GM18951 (cell line): Measurements from ENCODE around the gene CPSF6.
"Not testable (repeated sequence)": the region's sequence is repeated elsewhere in the genome, so short reads cannot be mapped to it uniquely, and the experiment has no call there.

ENCODE experiments used
- POLR2A ChIP-seq: IDR thresholded peaks from 4 replicates; pipeline ENCODE4 v1.6.1; 2011; ENCODE audit warnings: mild to moderate bottlenecking; ENCODE audit not compliant: insufficient read length, insufficient read depth; ENCODE audit errors: extremely low read depth
- in situ Hi-C: fragments of 300-500 bp; cut with MboI; formaldehyde crosslinking; loops from one replicate; pipeline ENCODE4 v1.12.0; 2022; ENCODE audit warnings: low sequenced_read_pairs, mixed read lengths, inconsistent platforms; ENCODE audit not compliant: unreplicated experiment

The CPSF6 gene

GRCh38 chr12:69239352-69239921 lies at the start of gene CPSF6:
TSS of gene CPSF6 (plus strand) at chr12:69239569. CDS start at chr12:69239647, 78 bp downstream.
- in situ Hi-C loops = loop anchor here (25.0 kb wide), 1 partner anchor 377 kb away; no protein-coding TSS in a partner anchor
- TF ChIP-seq POLR2A = peak; percentile 93

GRCh38 chr12:69196302-69197288 lies 42.8 kb upstream of the CPSF6 start:
- no peak for TF ChIP-seq POLR2A
- in situ Hi-C loops = no loop called here

GRCh38 chr12:69199976-69200375 lies 39.4 kb upstream of the CPSF6 start:
- in situ Hi-C loops = not testable (repeated sequence)

- TF ChIP-seq POLR2A = no peak
- in situ Hi-C loops = no loop called here
Measured at GRCh38 chr12:69204191-69204590, 35.2 kb upstream of the CPSF6 start.

GRCh38 chr12:69210661-69211060 lies 28.7 kb upstream of the CPSF6 start:
- no peak for TF ChIP-seq POLR2A
- in situ Hi-C loops = no loop called here

GRCh38 chr12:69211160-69211559 lies 28.2 kb upstream of the CPSF6 start:
- no peak for TF ChIP-seq POLR2A
- in situ Hi-C loops = no loop called here

- in situ Hi-C loops = no loop called here
- no peak for TF ChIP-seq POLR2A
Measured at GRCh38 chr12:69214169-69214568, 25.2 kb upstream of the CPSF6 start.

- in situ Hi-C loops = loop anchor here (25.0 kb wide), 1 partner anchor 363 kb away; no protein-coding TSS in a partner anchor
Measured at GRCh38 chr12:69225251-69225910, 14.0 kb upstream of the CPSF6 start.

GRCh38 chr12:69231479-69231878 lies 7.9 kb upstream of the CPSF6 start:
- in situ Hi-C loops = loop anchor here (25.0 kb wide), 1 partner anchor 369 kb away; no protein-coding TSS in a partner anchor
- TF ChIP-seq POLR2A = no peak

More at GRCh38 chr12:69225251-69225910, 14.0 kb upstream of the CPSF6 start:
- TF ChIP-seq POLR2A = no peak

- in situ Hi-C loops = loop anchor here (25.0 kb wide), 1 partner anchor 376 kb away; no protein-coding TSS in a partner anchor
- no peak for TF ChIP-seq POLR2A
Measured at GRCh38 chr12:69238589-69239351, 599 bp upstream of the CPSF6 start.

GRCh38 chr12:69239922-69240630 lies 707 bp downstream of the CPSF6 start:
- TF ChIP-seq POLR2A = no peak

GRCh38 chr12:69240631-69240995 lies 1.2 kb downstream of the CPSF6 start:
- in situ Hi-C loops = loop anchor here (10.0 to 25.0 kb wide), 2 partner anchors 86 to 378 kb away; no protein-coding TSS in a partner anchor
- no peak for TF ChIP-seq POLR2A

More at GRCh38 chr12:69239922-69240630, 707 bp downstream of the CPSF6 start:
- in situ Hi-C loops = loop anchor here (10.0 to 25.0 kb wide), 2 partner anchors 85 to 378 kb away; no protein-coding TSS in a partner anchor
